BLaER1 (cell line): ENCODE results near the gene DENND10.
"Not testable (repeated sequence)": the region's sequence is repeated elsewhere in the genome, so short reads cannot be mapped to it uniquely, and the experiment has no call there.

Experiments
- H3K27ac ChIP-seq: shearing (Covaris generic); formaldehyde crosslinking; 2 replicates; pipeline ENCODE4 v1.8.1; 2022
- H3K27me3 ChIP-seq: shearing (Covaris generic); formaldehyde crosslinking; 2 replicates; pipeline ENCODE4 v1.8.1; 2022
- H3K36me3 ChIP-seq: shearing (Covaris generic); formaldehyde crosslinking; 2 replicates; pipeline ENCODE4 v1.8.1; 2022
- H3K4me1 ChIP-seq: shearing (Covaris generic); formaldehyde crosslinking; 2 replicates; pipeline ENCODE4 v1.8.1; 2022
- H3K4me2 ChIP-seq: shearing (Covaris generic); formaldehyde crosslinking; 2 replicates; pipeline ENCODE4 v1.8.1; 2022
- H3K4me3 ChIP-seq: shearing (Covaris generic); formaldehyde crosslinking; 2 replicates; pipeline ENCODE4 v1.8.1; 2022
- H3K9ac ChIP-seq: shearing (Covaris generic); formaldehyde crosslinking; 2 replicates; pipeline ENCODE4 v1.8.1; 2022
- H3K9me3 ChIP-seq: shearing (Covaris generic); formaldehyde crosslinking; 2 replicates; pipeline ENCODE4 v1.8.1; 2022
- H4K20me1 ChIP-seq: shearing (Covaris generic); formaldehyde crosslinking; 2 replicates; pipeline ENCODE4 v1.8.1; 2022
- Cebpa-rat ChIP-seq: shearing (Covaris generic); IDR thresholded peaks from 2 replicates; pipeline ENCODE4 v1.8.1; 2022

The DENND10 gene

GRCh38 chr10:119165171-119166117, 61.5 kb downstream of the DENND10 start, which contains the start of gene SFXN4:
TSS of gene SFXN4 (minus strand) at chr10:119165714. CDS start at chr10:119165647, 67 bp downstream.
- Histone ChIP-seq H3K27ac (peak within 1 kb of the TSS; percentile 95), H3K27me3 (no peaks in the 10 kb centered on the region), H4K20me1 (no peaks in the 10 kb centered on the region), H3K36me3 (peaks cover 72% of the 10 kb centered on the region), H3K4me2 (peak within 1 kb of the TSS; percentile 93), H3K4me1 (peaks cover 35% of the 10 kb centered on the region), H3K9me3 (no peaks in the 10 kb centered on the region), H3K4me3 (peak within 1 kb of the TSS; percentile 80), H3K9ac (peak within 1 kb of the TSS; percentile 93)
- no peak for TF ChIP-seq Cebpa-rat

GRCh38 chr10:119166118-119166500, 62.2 kb downstream of the DENND10 start:
- peaks cover 35% of the 10 kb centered on the region for H3K4me1 ChIP-seq
- peaks cover 72% of the 10 kb centered on the region for H3K36me3 ChIP-seq
- no peaks in the 10 kb centered on the region for H3K9me3 ChIP-seq
- no peak for TF ChIP-seq Cebpa-rat
- peak overlapping the region; percentile 93 for H3K9ac ChIP-seq
- H3K27ac ChIP-seq: peak overlapping the region; percentile 95
- H3K27me3 ChIP-seq: no peaks in the 10 kb centered on the region
- peak overlapping the region; percentile 93 for H3K4me2 ChIP-seq
- peak overlapping the region; percentile 80 for H3K4me3 ChIP-seq
- H4K20me1 ChIP-seq: no peaks in the 10 kb centered on the region

- peak overlapping the region; percentile 93 for H3K4me2 ChIP-seq
- peaks cover 72% of the 10 kb centered on the region for H3K36me3 ChIP-seq
- H3K4me3 ChIP-seq: 0 out of 2 replicates have a peak overlapping the region, but pooled peaks have one; percentile 80
- peak overlapping the region; percentile 95 for H3K27ac ChIP-seq
- no peaks in the 10 kb centered on the region for H3K9me3 ChIP-seq
- no peak for TF ChIP-seq Cebpa-rat
- H3K4me1 ChIP-seq: peaks cover 35% of the 10 kb centered on the region
- peak overlapping the region; percentile 93; the same call in 1 of the 2 replicates for H3K9ac ChIP-seq
- H3K27me3 ChIP-seq: no peaks in the 10 kb centered on the region
- H4K20me1 ChIP-seq: no peaks in the 10 kb centered on the region
Observed at GRCh38 chr10:119166564-119166963, 62.7 kb downstream of the DENND10 start.

GRCh38 chr10:119167041-119167440, 63.1 kb downstream of the DENND10 start:
- no peak overlapping the region for H3K4me2 ChIP-seq
- TF ChIP-seq Cebpa-rat: no peak
- H3K4me1 ChIP-seq: peaks cover 35% of the 10 kb centered on the region
- no peak overlapping the region for H3K27ac ChIP-seq
- no peak overlapping the region for H3K4me3 ChIP-seq
- no peak overlapping the region for H3K9ac ChIP-seq
- no peaks in the 10 kb centered on the region for H3K27me3 ChIP-seq
- H3K36me3 ChIP-seq: peaks cover 72% of the 10 kb centered on the region
- H4K20me1 ChIP-seq: no peaks in the 10 kb centered on the region
- no peaks in the 10 kb centered on the region for H3K9me3 ChIP-seq

GRCh38 chr10:119174109-119174508, 70.2 kb downstream of the DENND10 start:
- H3K4me2 ChIP-seq: no peak overlapping the region
- TF ChIP-seq Cebpa-rat: no peak
- H4K20me1 ChIP-seq: peaks cover 19% of the 10 kb centered on the region
- H3K9me3 ChIP-seq: no peaks in the 10 kb centered on the region
- peaks cover 20% of the 10 kb centered on the region for H3K4me1 ChIP-seq
- no peak overlapping the region for H3K4me3 ChIP-seq
- no peak overlapping the region for H3K9ac ChIP-seq
- H3K36me3 ChIP-seq: peaks cover 83% of the 10 kb centered on the region
- H3K27me3 ChIP-seq: no peaks in the 10 kb centered on the region
- no peak overlapping the region for H3K27ac ChIP-seq

- Histone ChIP-seq H3K4me1 (peaks cover 23% of the 10 kb centered on the region), H3K9me3 (no peaks in the 10 kb centered on the region), H3K27me3 (no peaks in the 10 kb centered on the region), H3K4me3 (no peak overlapping the region), H3K36me3 (peaks cover 62% of the 10 kb centered on the region), H3K9ac (no peak overlapping the region), H3K4me2 (no peak overlapping the region), H3K27ac (no peak overlapping the region), H4K20me1 (peaks cover 19% of the 10 kb centered on the region)
- no peak for TF ChIP-seq Cebpa-rat
Observed at GRCh38 chr10:119176166-119176565, 72.3 kb downstream of the DENND10 start.

- Histone ChIP-seq H3K9ac (peak overlapping the region; percentile 93), H3K27me3 (no peaks in the 10 kb centered on the region), H3K4me1 (peaks cover 23% of the 10 kb centered on the region), H3K27ac (peak overlapping the region; percentile 96), H3K4me2 (peak overlapping the region; percentile 69), H3K4me3 (peak overlapping the region; percentile 88), H3K9me3 (no peaks in the 10 kb centered on the region), H3K36me3 (peaks cover 46% of the 10 kb centered on the region), H4K20me1 (peaks cover 19% of the 10 kb centered on the region)
- TF ChIP-seq Cebpa-rat: no peak
Observed at GRCh38 chr10:119177708-119178371, 73.9 kb downstream of the DENND10 start.

GRCh38 chr10:119178372-119179119, 74.6 kb downstream of the DENND10 start, which contains the start of gene PRDX3:
TSS of gene PRDX3 (minus strand) at chr10:119178812. CDS start at chr10:119178790, 22 bp downstream.
- Histone ChIP-seq H3K9ac (peak within 1 kb of the TSS; percentile 93), H3K4me3 (peak within 1 kb of the TSS; percentile 88), H3K4me2 (peak within 1 kb of the TSS; percentile 69), H4K20me1 (peaks cover 18% of the 10 kb centered on the region), H3K36me3 (peaks cover 38% of the 10 kb centered on the region), H3K27ac (peak within 1 kb of the TSS; percentile 96), H3K27me3 (no peaks in the 10 kb centered on the region), H3K9me3 (no peaks in the 10 kb centered on the region), H3K4me1 (peaks cover 23% of the 10 kb centered on the region)
- no peak for TF ChIP-seq Cebpa-rat

- not testable (repeated sequence) for H3K27ac ChIP-seq, H3K4me3 ChIP-seq, H4K20me1 ChIP-seq, H3K27me3 ChIP-seq, H3K4me2 ChIP-seq, H3K9me3 ChIP-seq, H3K9ac ChIP-seq
- Histone ChIP-seq H3K4me1 (peaks cover 23% of the 10 kb centered on the region), H3K36me3 (peaks cover 15% of the 10 kb centered on the region)
Observed at GRCh38 chr10:119180850-119181400, 77.0 kb downstream of the DENND10 start.
